OCI-LY1 (cell line): Measurements from ENCODE around the gene GAS2L3.

Source experiments
- CTCF ChIP-seq: fragments of 200-600 bp; sonication (generic), shearing (Covaris generic); IDR thresholded peaks from 2 replicates; pipeline ENCODE4 v1.5.1; 2017; ENCODE audit warnings: mild to moderate bottlenecking, antibody characterized with exemption, low read length, moderate library complexity, mixed read lengths
- EZH2 ChIP-seq: fragments of 200-600 bp; sonication (generic), shearing (Covaris generic); IDR thresholded peaks from 2 replicates; pipeline ENCODE4 v1.8.0; 2017; ENCODE audit warnings: borderline replicate concordance, mixed run types, mild to moderate bottlenecking, antibody characterized with exemption, low read length, moderate library complexity, mixed read lengths

- TF ChIP-seq CTCF (no peak), EZH2 (no peak)
Measured at GRCh38 chr12:100610666-100611430, 37.4 kb downstream of the GAS2L3 start.
